Measurements from ENCODE around the gene CCDC93. TPM values are rescaled to one million over a fixed set of nuclear protein-coding genes. Genes with fewer than 3 reads are reported as not detected.

Gene CCDC93
- polyA plus RNA-seq, 1 donor (not counting 4 experiments of a cell fraction or from before 2014, with no cell fraction given): 21.3 TPM

- Histone ChIP-seq H3K4me1 (ENCODE audit: control insufficient read depth, extremely low read depth, insufficient read depth, low read length) (no peaks in the 10 kb centered on the region), H3K9me1 (ENCODE audit: control insufficient read depth, extremely low read depth, insufficient read depth, low read length) (no peaks in the 10 kb centered on the region), H3K79me2 (ENCODE audit: control insufficient read depth, insufficient read depth, low read length) (no peaks in the 10 kb centered on the region), H2AFZ (ENCODE audit: control insufficient read depth, low read length) (no peak overlapping the region), H4K20me1 (ENCODE audit: control insufficient read depth, extremely low read depth, insufficient read depth, low read length) (no peaks in the 10 kb centered on the region), H3K27ac (ENCODE audit: control insufficient read depth, insufficient read depth, low read length) (no peak overlapping the region), H3K9ac (ENCODE audit: control insufficient read depth, extremely low read depth, insufficient read depth, low read length) (no peak overlapping the region), H3K9me3 (ENCODE audit: control insufficient read depth, low read depth, low read length) (no peaks in the 10 kb centered on the region), H3K36me3 (ENCODE audit: control insufficient read depth in 2 of 2, extremely low read depth in 1 of 2, insufficient read depth in 2 of 2, low read length in 2 of 2) (peaks cover 38 to 44% of the 10 kb centered on the region in 2 experiments), H3K27me3 (ENCODE audit: control insufficient read depth, extremely low read depth, insufficient read depth, low read length) (no peaks in the 10 kb centered on the region), H3K4me3 (ENCODE audit: control insufficient read depth in 2 of 3, extremely low read depth in 1 of 3, insufficient read depth in 2 of 3, low read depth in 1 of 3, low read length in 3 of 3) (no peak overlapping the region), H3K4me2 (ENCODE audit: control insufficient read depth, extremely low read depth, insufficient read depth, low read depth, low read length) (no peak overlapping the region)
- no peak for TF ChIP-seq CTCF (optimal IDR thresholded peaks at IDR 0.05 in 1 of 3, IDR thresholded peaks at IDR 0.05 in 1 of 3, conservative IDR thresholded peaks at IDR 0.05 in 1 of 3; ENCODE audit: extremely low read depth in 1 of 3, insufficient read depth in 2 of 3, low read length in 3 of 3)
- TF ChIP-seq EZH2 (IDR thresholded peaks at IDR 0.05; ENCODE audit: low read length): no peak
- FAIRE-seq (no peak), DNase-seq (ENCODE audit: low read depth, low spot score) (no peak)
- dilution Hi-C loops (cut with MboI; ENCODE audit: extremely low pct_ligation_motif_present, low sequenced_read_pairs): no loop called here
Measured at GRCh38 chr2:117933884-117934354, 80.0 kb downstream of the CCDC93 start.

GRCh38 chr2:117931978-117932377, 81.9 kb downstream of the CCDC93 start:
- no peak overlapping the region for H3K4me2 ChIP-seq (ENCODE audit: control insufficient read depth, extremely low read depth, insufficient read depth, low read depth, low read length)
- DNase-seq (ENCODE audit: low read depth, low spot score) (no peak), FAIRE-seq (no peak)
- no peak overlapping the region for H3K4me3 ChIP-seq (ENCODE audit: control insufficient read depth in 2 of 3, extremely low read depth in 1 of 3, insufficient read depth in 2 of 3, low read depth in 1 of 3, low read length in 3 of 3)
- H3K27ac ChIP-seq (ENCODE audit: control insufficient read depth, insufficient read depth, low read length): no peak overlapping the region
- dilution Hi-C loops (cut with MboI; ENCODE audit: extremely low pct_ligation_motif_present, low sequenced_read_pairs): no loop called here
- H3K9ac ChIP-seq (ENCODE audit: control insufficient read depth, extremely low read depth, insufficient read depth, low read length): no peak overlapping the region
- H3K79me2 ChIP-seq (ENCODE audit: control insufficient read depth, insufficient read depth, low read length): no peaks in the 10 kb centered on the region
- H3K9me3 ChIP-seq (ENCODE audit: control insufficient read depth, low read depth, low read length): no peaks in the 10 kb centered on the region
- H3K4me1 ChIP-seq (ENCODE audit: control insufficient read depth, extremely low read depth, insufficient read depth, low read length): no peaks in the 10 kb centered on the region
- peaks cover 34 to 38% of the 10 kb centered on the region in 2 experiments for H3K36me3 ChIP-seq (ENCODE audit: control insufficient read depth in 2 of 2, extremely low read depth in 1 of 2, insufficient read depth in 2 of 2, low read length in 2 of 2)
- H3K9me1 ChIP-seq (ENCODE audit: control insufficient read depth, extremely low read depth, insufficient read depth, low read length): no peaks in the 10 kb centered on the region
- TF ChIP-seq CTCF (optimal IDR thresholded peaks at IDR 0.05 in 1 of 3, IDR thresholded peaks at IDR 0.05 in 1 of 3, conservative IDR thresholded peaks at IDR 0.05 in 1 of 3; ENCODE audit: extremely low read depth in 1 of 3, insufficient read depth in 2 of 3, low read length in 3 of 3): no peak
- TF ChIP-seq EZH2 (IDR thresholded peaks at IDR 0.05; ENCODE audit: low read length): no peak
- H4K20me1 ChIP-seq (ENCODE audit: control insufficient read depth, extremely low read depth, insufficient read depth, low read length): no peaks in the 10 kb centered on the region
- no peak overlapping the region for H2AFZ ChIP-seq (ENCODE audit: control insufficient read depth, low read length)
- no peaks in the 10 kb centered on the region for H3K27me3 ChIP-seq (ENCODE audit: control insufficient read depth, extremely low read depth, insufficient read depth, low read length)
